Hepatocyte (in vitro differentiated cells): Measurements from ENCODE around the gene LDLRAP1. TPM values are rescaled to one million over a fixed set of nuclear protein-coding genes. Genes with fewer than 3 reads are reported as not detected.

Experiments
- DNase-seq: peaks from one replicate; pipeline ENCODE4 v3.0.0-alpha.2; 2016; ENCODE audit warnings: low spot score
- H2AFZ ChIP-seq: fragments of 200-600 bp; sonication (generic); 2 replicates; pipeline ENCODE4 v1.6.0; 2016; ENCODE audit warnings: antibody characterized with exemption, mild to moderate bottlenecking
- H3K27ac ChIP-seq: fragments of 200-600 bp; sonication (generic); 2 replicates; pipeline ENCODE4 v1.5.1; 2016; ENCODE audit warnings: mild to moderate bottlenecking
- H3K27me3 ChIP-seq: fragments of 200-600 bp; sonication (generic); 2 replicates; pipeline ENCODE4 v1.6.1; 2016
- H3K36me3 ChIP-seq: fragments of 200-600 bp; sonication (generic); replicated peaks from 2 replicates; pipeline ENCODE4 v1.5.1; 2016; ENCODE audit warnings: low read depth; ENCODE audit not compliant: insufficient read depth
- H3K4me1 ChIP-seq: fragments of 200-600 bp; sonication (generic); 2 replicates; pipeline ENCODE4 v1.5.1; 2016; ENCODE audit warnings: mild to moderate bottlenecking, moderate library complexity; ENCODE audit not compliant: insufficient read depth
- H3K4me2 ChIP-seq: fragments of 200-600 bp; sonication (generic); 2 replicates; pipeline ENCODE4 v1.6.0; 2016
- H3K4me3 ChIP-seq: fragments of 200-600 bp; sonication (generic); 2 replicates; pipeline ENCODE4 v1.5.1; 2016; ENCODE audit warnings: mild to moderate bottlenecking
- H3K79me2 ChIP-seq: fragments of 200-600 bp; sonication (generic); 2 replicates; pipeline ENCODE4 v1.6.0; 2017; ENCODE audit warnings: mild to moderate bottlenecking
- H3K9me2 ChIP-seq: fragments of 200-600 bp; sonication (generic); replicated peaks from 2 replicates; pipeline ENCODE4 v1.6.0; 2017; ENCODE audit warnings: mild to moderate bottlenecking; ENCODE audit not compliant: insufficient read depth
- H3K9me3 ChIP-seq: fragments of 200-600 bp; sonication (generic); 2 replicates; pipeline ENCODE4 v1.5.1; 2016; ENCODE audit warnings: low read depth, mild to moderate bottlenecking
- H4K20me1 ChIP-seq: fragments of 200-600 bp; sonication (generic); 2 replicates; pipeline ENCODE4 v1.6.0; 2016; ENCODE audit warnings: mild to moderate bottlenecking; ENCODE audit not compliant: insufficient read depth, poor library complexity, severe bottlenecking
- CTCF ChIP-seq: fragments of 200-600 bp; sonication (generic); IDR thresholded peaks from 2 replicates; pipeline ENCODE4 v1.5.1; 2016; ENCODE audit warnings: antibody characterized with exemption, mild to moderate bottlenecking; ENCODE audit not compliant: poor library complexity
- EZH2 ChIP-seq: fragments of 200-600 bp; sonication (generic); IDR thresholded peaks from 2 replicates; pipeline ENCODE4 v1.6.1; 2016; ENCODE audit warnings: antibody characterized with exemption, mild to moderate bottlenecking, borderline replicate concordance
- EZH2phosphoT487 ChIP-seq: fragments of 200-600 bp; sonication (generic); IDR thresholded peaks from one replicate; pipeline ENCODE4 v1.6.1; 2018; ENCODE audit warnings: antibody characterized with exemption, mild to moderate bottlenecking, low read depth, moderate library complexity; ENCODE audit not compliant: unreplicated experiment, severe bottlenecking
- WGBS: methylation state at CpG from one replicate; pipeline ENCODE4 v1.1.6; 2016; ENCODE audit warnings: low lambda C conversion rate; ENCODE audit errors: missing lambda C conversion rate; 5-methylcytosine and 5-hydroxymethylcytosine counted together
- polyA plus RNA-seq: library from polyadenylated mRNA; unstranded; fragments of >200 nt; fragmentation: Nextera tagmentation; extraction: Ambion mirVana; gene quantifications from 2 replicates; pipeline ENCODE4 v1.2.1, GENCODE V29; 2016
- total RNA-seq: library from RNA; depleted of rRNA; stranded (reverse); fragments of >200 nt; gene quantifications from 2 replicates; pipeline ENCODE4 v1.2.3, GENCODE V29; 2014

The LDLRAP1 gene
- total and polyA plus RNA-seq, 2 experiments from 2014 or later, result 17.3 to 27.5 TPM

GRCh38 chr1:25610822-25611630 is 67.6 kb downstream of the LDLRAP1 start:
- Histone ChIP-seq H3K9me2 (no peaks in the 10 kb centered on the region), H4K20me1 (no peaks in the 10 kb centered on the region), H2AFZ (no peak overlapping the region), H3K9me3 (no peaks in the 10 kb centered on the region), H3K4me1 (peaks cover 11% of the 10 kb centered on the region), H3K27ac (no peak overlapping the region), H3K36me3 (no peaks in the 10 kb centered on the region), H3K4me3 (no peak overlapping the region), H3K27me3 (peaks cover 3% of the 10 kb centered on the region), H3K4me2 (no peak overlapping the region), H3K79me2 (no peaks in the 10 kb centered on the region)
- 69% methylated on average over 8 of the region's 8 CpGs for WGBS
- TF ChIP-seq EZH2phosphoT487, result no peak
- no peak for TF ChIP-seq EZH2
- no peak for TF ChIP-seq CTCF
- no peak for DNase-seq

GRCh38 chr1:25611843-25612242 is 68.4 kb downstream of the LDLRAP1 start:
- WGBS, result 100% methylated on average over 1 of the region's 1 CpG
- Histone ChIP-seq H3K9me3 (no peaks in the 10 kb centered on the region), H3K79me2 (no peaks in the 10 kb centered on the region), H3K27me3 (peaks cover 3% of the 10 kb centered on the region), H3K9me2 (no peaks in the 10 kb centered on the region), H3K27ac (no peak overlapping the region), H3K36me3 (no peaks in the 10 kb centered on the region), H2AFZ (no peak overlapping the region), H4K20me1 (no peaks in the 10 kb centered on the region), H3K4me2 (no peak overlapping the region), H3K4me1 (peaks cover 12% of the 10 kb centered on the region), H3K4me3 (no peak overlapping the region)
- no peak for DNase-seq
- TF ChIP-seq EZH2, result no peak
- no peak for TF ChIP-seq CTCF
- TF ChIP-seq EZH2phosphoT487, result no peak

GRCh38 chr1:25612421-25612820 is 69.0 kb downstream of the LDLRAP1 start:
- no peaks in the 10 kb centered on the region for H3K79me2 ChIP-seq
- no peaks in the 10 kb centered on the region for H3K9me2 ChIP-seq
- H3K27ac ChIP-seq, result no peak overlapping the region
- no peak overlapping the region for H2AFZ ChIP-seq
- 85% methylated on average over 3 of the region's 3 CpGs for WGBS
- H3K9me3 ChIP-seq, result no peaks in the 10 kb centered on the region
- no peak overlapping the region for H3K4me2 ChIP-seq
- peaks cover 3% of the 10 kb centered on the region for H3K27me3 ChIP-seq
- DNase-seq, result no peak
- TF ChIP-seq EZH2 (no peak), EZH2phosphoT487 (no peak), CTCF (no peak)
- H3K4me3 ChIP-seq, result no peak overlapping the region
- no peaks in the 10 kb centered on the region for H3K36me3 ChIP-seq
- H4K20me1 ChIP-seq, result no peaks in the 10 kb centered on the region
- peaks cover 12% of the 10 kb centered on the region for H3K4me1 ChIP-seq
